NCI-H2227 (cell line): ENCODE measurements around the gene SDK2.

Experiments used
- DNase-seq: peaks from one replicate; lab custom pipeline; 2025; ENCODE audit not compliant: unreplicated experiment; lab: John Stamatoyannopoulos, UW

SDK2 gene

DNA sequence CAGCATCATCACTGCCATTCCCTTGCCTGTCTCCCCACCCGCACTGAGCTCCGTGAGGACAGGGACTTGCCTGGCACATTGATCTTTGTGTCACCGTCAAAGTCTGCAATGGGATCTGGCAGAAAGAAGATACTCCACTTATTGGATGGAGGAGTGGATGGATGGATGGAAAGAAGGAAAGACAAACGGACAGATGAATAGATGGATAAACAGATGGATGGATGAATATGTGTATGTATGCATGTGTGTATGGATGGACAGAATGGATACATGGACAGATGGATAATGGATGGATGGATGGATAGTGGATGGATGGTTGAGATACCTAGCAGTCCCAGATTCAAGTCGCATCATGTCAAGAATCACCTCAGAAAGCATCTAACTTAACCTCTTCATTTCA is 99.9 kb downstream of the SDK2 start:
- no peak for DNase-seq

DNA sequence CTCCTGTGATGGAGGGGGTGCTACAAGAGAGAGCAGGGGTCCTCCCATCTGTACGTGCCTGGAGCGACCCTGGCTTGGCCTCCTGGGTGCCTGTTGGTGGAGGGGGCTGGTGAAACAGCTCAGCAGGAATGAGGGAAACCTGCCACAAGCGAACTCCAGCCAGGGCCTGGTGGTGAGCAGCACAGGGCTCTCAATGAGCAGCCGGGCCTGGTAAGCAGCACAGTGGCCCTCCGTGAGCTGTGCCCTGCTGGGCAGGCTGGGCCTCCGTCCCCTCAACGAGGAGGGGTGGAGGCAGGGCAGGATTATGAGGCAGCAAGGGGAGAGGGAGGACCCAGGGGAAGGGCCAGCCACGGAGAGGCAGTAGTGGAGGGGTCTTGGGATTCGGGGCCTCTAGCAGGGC is 101.9 kb downstream of the SDK2 start:
- DNase-seq, result no peak

DNA sequence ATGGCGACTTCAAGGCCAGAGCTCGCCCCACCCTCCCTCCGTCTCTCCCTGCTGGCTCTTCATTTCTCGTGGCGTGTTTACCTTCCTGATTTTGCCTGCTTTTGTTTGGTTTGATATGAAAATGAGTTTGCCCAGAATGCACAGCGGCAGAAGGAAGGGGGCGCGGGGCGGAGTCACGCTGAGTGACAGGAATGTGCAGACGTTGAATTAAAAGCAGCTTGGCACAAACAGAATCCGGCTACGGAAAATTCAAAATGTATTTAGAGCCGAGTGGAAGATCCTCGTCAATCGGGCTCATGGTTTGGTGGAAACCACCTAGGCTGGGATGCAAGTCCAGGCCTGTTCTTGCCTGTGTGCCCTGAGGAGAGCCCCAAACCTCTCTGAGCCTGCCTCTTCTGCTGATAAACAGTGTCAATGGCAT is 102.7 kb downstream of the SDK2 start:
- DNase-seq, result no peak

DNA sequence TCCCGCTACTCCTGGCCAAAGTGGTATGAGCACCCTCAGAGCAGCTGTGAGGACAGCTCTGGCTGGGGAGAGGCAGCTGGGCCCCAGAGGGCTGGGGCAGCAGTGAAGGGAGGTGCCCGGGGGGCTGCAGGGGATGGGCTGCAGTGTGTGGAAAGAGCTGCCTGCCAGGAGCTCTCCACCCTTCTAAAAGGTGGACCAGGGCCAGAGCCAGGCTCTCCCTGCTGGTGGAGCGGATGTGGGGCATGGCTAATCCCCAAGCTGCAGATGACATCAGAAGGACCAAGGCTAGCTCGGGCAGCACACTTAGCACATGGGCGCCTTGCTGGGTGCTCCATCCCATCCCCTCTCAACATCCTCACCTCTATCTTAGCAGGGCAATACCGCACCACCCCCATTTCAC is 103.1 kb downstream of the SDK2 start:
- no peak for DNase-seq

DNA sequence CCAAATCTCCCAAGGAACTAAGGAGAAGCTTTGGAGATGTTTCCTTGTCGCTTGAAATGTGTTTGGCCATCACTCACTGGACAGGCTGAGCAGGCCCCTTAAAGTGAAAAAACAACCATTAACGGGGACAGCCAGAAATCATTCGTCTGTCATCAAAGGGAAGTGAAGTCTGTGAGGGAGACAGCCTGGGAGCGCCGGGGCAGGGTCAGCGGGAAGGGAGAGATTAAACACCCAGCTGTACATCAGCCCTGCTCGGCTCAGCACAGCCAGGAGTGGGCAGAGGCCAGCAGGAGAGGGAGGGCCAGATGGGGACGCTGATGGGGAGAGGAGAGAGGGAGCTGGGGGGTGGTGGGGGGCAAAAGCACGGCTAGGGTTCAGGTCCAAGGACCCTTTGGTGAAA is 105.1 kb downstream of the SDK2 start:
- DNase-seq, result no peak

DNA sequence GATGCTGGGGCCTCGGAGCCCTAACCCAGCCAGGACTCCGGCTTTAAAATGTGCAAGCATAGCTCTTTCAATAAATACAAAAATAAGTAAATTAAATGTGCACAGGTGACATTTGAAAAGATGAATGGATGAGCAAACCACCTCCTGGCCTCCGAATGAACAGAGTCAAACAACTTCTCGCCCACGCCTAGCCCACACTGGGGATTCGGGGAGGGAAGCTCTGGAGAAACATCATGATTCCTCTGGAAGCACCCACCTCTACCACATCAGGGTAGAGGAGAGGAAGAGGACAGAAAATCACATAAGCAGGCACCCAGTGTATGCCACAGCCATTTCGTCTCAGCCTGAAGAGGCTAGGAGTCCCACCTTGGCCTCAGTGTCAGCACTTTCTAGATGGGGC is 105.8 kb downstream of the SDK2 start:
- no peak for DNase-seq

DNA sequence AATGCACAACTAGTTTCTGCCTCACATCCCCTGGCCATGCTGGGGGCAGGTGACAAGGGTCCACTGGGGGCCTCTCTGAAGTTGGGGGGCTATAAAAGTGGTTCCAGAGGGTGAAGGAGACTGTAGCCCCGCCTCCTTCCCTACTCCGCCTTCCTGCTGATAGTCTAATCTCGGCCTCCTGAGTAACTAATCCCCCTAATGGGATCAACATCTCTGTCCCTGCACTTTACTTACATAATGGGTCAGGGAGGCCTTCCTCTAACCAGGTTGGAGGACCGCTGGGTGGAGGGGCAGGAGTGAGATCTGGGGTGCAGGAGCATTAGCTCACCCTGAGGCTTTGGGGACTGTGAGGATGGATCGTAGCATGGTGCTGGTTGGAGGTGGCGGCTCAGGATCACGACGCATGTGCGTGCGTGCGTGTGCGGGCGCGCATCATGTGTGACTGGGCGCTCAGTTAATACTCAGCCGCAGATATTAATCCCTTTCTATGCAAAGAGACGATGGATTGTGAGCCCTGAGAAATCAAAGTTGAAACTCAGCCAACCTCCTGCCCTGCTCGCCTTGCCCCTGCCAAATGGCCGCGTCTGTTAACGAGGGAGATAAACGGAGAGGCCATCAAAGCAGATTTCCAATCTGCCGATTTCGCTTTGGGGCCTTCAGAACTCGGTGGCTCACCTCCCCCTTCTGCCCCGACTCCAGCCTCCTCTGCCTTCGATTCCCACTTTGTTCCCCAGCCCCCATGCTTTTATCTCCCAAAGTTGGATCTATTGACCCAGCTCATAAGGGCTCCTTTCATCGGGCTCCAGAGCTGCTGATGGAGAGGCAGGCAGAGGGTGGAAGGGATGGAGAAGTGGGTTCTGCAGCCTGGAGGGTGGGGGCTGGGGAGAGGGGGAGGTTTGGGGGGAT is 107.3 kb downstream of the SDK2 start:
- DNase-seq, result no peak

DNA sequence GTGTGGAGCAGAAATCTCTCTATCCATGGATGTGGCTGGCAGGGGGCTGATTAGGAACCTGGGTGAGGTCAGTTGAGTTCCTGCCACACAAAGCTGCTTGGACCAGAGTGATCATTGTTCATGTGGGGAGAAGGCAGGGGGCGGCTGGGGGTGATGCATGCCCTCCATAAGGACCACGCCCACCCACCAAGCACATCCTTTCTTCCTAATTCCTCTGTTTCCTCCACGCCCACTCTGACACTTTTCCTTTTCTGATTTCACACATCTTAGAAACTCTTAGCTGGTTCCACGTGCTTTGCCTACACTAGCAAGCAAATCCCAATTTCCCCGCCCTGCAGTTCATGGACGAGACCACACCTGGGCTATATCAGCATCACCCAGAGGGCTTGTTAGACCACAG is 108.5 kb downstream of the SDK2 start:
- no peak for DNase-seq

DNA sequence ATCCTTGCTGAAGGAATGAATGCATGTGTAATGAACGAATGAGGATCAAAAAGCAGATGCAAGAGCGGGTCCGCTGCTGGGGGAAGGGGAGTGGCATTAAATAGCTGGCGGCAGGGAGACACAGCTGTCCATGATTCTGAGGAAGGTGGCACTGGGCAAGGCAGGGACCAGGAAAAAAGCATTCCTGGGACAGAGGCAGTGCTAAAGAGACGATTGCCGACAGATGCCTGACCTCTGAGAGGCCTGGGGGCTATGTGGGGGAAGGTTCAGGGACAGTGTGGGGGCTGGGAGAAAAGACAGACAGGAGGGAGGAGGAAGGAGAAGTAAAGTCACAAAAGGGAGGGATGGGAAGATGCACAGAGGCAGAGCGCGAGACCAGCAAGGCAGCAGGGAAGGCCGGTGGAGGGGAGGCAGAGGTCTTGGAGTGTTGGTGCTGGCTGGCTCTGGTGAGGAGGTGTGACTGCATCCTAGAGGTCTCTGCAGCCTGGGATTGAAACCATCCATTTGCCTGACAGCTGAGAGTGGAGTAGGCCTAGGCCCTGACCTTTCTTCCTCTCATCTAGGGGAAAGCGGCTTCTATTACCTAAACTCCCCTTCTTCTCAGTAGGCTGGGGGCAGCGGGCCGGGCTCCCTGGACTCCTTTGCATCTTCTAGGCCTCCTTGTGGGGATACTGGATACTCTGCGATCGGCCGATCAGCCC is 109.9 kb downstream of the SDK2 start:
- DNase-seq, result no peak

DNA sequence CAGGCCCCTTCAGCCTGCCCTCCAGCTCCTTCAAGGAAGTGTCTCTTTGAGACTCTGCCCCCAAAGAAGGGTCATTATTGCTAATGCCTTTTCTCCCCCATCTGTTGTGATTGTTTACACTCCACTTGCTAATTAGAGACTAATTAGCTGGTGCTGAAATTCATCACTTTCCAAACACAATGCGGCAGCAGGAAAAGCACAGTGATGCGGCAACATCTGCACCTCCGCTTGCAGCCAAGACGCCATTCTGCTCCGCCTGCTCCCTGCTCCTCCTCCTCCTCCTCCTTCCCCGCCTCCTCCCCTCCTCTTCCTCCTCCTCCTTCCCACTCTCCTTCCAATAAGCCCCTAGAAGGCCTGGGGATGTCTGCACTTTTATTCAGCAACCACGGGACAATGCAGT is 110.5 kb downstream of the SDK2 start:
- no peak for DNase-seq

DNA sequence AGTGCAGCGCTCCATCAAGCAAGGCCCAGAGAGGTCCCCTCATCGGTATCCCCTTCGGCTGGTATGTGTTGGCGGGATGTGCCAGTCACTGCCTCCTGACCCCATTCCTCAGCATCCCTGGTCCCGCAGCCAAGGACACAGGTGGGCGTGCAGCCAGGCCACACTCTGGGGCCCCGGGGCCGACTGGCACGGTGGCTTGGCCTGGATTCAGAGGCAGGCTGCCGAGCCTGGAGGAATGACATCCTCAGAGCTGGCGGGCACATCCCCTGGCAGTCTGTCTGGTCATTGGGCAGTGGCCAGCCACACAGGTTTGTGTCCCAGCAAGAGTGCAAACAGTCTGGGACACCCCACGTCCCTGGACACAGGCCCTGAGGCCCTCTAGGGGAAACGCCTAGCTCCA is 111.1 kb downstream of the SDK2 start:
- no peak for DNase-seq

DNA sequence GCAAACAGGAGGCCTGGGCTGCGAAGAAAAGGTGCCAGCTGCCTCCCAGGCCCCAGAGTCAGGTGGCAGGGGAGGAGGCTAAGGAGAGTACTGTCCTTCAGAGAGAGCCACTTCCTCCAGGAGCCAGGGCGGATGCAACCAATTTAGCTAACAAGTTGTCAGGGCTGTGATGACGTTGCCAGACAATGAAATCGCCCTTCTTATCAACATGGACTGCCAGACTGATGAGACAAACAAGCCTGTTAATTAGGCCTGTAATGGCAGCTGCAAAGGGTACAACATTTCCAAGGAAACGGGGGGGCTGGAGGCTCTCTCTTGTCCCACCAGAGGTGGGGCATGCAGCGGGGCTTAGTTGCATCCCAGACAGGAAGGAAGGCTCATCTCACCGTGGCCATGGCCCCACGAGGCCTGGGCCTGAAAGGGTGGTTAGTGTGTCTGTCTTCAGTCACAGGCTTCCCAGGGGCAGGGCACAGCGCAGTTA is 111.8 kb downstream of the SDK2 start:
- peak; percentile 49 for DNase-seq

DNA sequence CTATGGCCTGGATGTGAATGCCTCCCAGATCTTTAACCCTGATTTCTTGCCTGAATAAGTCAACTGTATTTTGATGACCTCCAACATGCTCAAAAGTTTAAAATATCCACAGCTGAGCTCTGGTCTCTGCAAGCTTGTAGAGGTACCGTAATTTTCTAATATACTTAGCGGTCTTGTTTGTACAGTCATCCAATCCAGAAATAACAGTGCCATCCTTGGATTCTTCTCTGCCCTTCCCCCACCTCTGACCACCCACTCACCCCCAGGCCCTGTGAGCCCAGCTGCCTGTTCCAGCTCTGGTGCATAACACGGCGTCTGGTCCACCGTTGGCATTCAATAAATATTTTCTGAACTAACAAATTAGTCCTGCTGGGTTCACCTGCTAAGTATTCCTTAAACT is 113.1 kb downstream of the SDK2 start:
- DNase-seq, result no peak

DNA sequence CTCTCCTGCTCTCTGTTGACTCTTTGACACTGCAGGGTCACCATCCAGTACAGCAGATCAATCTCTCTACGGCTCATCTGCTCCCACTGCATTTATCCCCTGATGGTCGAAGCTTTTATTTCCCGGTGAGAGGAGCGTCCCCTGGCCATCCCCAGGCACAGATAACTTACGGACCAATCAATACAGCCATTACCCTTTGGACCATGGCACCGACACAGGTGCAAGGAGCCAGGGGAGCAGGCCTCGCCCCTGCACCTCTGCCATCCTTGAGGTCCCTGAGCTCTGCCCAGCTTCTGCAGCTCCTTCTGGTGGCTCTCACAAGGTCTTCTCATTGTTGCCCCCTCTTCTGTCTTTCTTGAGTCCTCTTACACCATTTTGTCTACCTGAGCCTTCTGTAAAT is 115.6 kb downstream of the SDK2 start:
- DNase-seq, result no peak

DNA sequence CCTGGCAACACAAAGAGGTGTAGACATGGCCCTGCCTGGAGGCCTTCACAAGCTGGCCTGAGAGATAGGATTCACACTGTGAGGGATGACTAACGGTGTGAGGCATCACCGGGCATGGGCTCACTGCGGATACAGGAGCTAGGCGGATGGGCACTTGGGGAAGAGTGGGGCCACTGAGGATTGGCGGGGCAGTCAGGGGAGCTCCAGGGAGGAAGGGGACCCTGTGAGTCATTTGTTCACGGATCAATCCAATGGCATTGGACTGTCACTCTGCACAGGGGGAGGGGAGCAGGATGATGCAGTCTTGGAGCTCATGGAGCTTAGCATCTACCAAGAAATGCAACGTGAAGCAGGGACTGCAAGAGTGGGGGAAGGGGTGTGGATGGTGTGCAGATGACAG is 117.3 kb downstream of the SDK2 start:
- DNase-seq, result no peak

DNA sequence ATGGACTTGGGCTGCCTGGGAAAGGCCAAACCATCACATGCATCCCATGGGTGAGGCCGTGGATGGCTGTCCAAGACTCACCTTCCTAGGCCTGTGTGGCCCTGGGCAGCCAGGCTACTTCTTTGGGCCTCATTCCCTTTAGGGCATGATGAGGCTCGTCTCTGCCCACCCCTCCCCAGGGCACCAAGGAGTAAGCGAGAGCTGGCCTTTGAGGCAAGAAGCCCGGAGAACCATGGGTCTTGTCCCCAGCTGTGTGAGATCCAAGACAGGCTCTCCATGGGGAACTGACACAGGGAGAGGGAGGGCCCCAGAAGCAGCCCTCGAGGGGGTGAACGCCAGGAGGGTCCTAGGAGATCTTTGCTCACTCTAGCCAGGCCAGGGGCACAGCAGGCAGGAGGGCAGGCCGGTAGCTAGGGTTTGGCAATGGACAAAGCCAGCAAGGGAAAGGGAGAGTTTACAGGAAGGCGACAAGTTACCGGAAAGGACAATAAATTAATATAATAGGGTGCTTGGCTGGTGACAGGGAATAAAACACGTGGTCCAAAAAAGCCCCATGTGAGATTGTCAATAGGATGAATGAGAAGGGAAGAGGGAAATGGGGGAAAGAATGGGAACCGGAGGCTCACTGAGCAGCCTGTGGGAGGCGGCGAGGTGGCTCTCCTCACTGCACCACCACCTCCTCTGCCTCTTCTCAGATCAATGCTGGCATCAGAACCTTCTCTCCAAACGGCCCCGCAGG is 119.1 kb downstream of the SDK2 start:
- DNase-seq, result no peak

DNA sequence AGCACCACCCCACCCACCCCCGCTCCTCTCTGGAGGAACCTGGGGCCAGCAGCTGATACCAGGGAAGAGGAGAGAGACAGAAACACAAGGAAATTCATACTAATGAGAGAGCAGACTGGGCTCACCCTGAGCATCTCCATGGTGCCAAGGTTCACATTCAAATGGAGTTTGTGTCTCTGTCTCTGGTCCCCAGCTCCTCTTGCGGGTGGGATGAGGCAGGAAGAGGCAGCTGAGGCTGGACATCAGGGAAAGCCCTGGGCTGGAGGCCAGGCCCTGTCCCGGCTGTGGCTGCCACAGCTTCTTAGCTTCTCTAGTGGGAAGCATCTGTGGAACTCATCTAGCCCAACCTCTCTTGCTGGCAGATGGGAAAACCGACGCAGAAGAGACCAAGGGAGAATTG is 121.5 kb downstream of the SDK2 start:
- DNase-seq, result no peak

DNA sequence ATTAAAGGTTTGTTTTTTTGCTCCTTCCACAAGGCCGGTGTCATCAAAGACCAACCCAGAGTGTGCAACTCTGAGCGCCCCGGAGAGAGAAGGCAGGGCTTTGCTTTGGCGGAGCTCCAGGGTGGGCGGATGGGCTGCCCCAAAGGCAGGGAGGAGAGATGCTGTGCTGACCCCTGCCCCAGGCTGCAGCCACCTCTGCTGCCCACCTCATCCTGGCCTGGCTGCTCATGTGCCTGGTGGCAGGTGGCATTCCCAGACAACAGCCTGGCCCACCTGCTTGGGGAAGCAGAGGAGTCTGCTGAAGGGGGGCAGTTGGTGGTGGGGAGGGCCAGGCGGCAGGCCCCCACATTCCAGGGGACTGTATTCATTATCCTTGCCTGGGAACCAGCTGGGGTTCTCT is 122.1 kb downstream of the SDK2 start:
- no peak for DNase-seq

DNA sequence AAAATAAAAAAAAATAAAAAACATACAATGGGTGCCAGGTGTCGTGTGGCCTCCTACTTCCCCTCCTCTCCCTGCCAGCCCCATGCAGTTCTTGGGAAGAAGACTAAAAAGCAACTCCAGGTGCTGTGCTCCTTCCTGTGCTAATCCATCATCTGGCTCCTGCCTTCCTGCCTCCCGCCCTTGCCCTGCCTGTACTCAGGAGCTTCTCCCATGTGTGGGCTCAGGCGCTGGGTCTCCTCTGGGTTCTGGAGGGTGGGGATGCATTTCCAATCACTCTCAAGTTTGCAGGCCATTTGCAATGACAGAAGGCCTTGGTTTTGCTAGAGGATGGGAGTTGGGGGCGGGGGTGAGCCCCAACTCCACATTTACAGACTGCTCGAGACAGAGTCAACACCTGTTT is 122.9 kb downstream of the SDK2 start:
- DNase-seq, result no peak

DNA sequence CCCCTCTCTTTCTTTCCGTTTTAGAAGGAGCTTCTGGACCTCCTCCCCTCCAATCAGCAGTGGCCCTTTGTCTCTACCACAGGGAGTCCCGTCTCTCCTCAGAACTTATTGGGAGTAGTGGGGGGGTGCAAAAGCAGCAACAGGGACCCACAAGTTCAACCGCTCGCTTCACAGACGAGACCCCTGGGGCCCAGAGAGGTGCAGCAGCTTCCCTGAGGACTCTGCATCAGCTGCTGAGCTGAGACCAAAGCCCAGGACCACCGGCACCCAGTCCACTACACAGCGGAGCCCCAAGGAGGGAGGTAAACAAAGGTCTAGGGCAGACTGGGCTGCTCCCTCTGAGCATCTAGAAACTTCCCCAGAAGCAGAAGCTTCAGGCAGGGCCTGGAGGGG is 123.9 kb downstream of the SDK2 start:
- no peak for DNase-seq

DNA sequence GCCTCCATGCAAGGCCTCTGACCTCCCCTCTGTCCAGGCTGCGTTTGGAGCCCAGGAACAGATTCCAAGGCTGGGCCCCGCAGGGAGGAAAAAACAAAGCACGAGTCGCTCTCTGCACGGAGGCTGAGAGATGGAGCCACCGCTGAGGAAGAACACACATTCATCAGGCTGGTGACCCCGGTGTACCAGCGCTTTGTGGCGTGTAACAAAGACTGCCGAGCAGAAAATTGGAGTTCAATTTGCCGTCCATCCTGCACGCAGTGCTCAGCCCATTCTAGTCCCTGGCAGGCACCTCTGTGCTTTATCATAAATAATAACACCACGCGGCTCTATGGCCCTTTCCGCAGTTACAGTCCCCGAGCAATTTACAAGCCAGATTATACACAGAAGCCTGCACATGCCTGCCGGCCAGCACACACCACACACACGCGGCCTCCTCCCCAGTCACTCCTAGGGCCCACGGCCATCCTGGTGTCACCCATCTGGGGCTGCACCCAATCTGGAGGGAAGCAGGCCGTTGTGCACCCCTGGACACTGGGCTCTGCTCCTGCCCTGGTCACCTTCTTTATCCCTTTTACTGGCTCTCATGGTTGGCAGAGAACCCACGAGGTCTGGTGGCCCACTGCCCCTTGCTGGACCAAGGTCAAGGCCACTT is 124.4 kb downstream of the SDK2 start:
- DNase-seq, result peak; percentile 88
